ENCODE measurements around the gene ADAMTS2.

ADAMTS2 gene

DNA sequence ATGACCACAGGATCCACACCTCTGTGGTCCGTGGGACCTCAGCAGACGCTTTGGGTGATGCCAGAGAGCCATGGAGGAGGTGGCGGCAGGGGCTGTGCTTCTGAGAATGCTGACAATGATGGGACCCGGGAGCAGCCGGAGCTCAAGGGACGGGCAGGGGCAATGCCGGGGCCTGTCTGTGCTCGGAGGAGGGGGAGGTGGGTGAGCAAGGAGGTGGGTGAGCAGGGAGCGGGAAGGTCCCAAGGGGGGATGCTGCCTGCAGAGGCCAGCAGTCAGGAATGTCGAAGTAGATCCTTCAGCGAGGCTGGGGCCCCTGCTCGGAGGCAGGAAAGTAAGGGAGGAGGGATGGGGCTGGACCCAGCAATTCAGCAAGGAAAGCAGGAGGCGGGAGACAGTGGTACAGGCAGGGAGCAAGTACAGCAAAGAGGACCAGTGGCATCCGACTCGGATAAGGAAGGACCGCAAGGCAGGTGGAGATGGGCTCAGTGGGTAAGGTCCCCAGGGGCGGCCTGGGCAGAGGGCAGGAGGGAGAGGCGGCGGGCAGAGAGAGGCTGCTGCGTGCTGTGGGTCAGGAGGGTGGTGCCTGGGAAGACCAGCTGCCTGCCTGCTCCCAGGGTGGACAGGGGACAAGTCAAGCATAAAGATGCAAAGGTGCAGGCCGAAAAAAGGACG is 49.0 kb downstream of the ADAMTS2 start:
- no peak for DNase-seq (ENCODE audit: extremely low read depth, low read depth)
- TF ChIP-seq, protein P1, sequence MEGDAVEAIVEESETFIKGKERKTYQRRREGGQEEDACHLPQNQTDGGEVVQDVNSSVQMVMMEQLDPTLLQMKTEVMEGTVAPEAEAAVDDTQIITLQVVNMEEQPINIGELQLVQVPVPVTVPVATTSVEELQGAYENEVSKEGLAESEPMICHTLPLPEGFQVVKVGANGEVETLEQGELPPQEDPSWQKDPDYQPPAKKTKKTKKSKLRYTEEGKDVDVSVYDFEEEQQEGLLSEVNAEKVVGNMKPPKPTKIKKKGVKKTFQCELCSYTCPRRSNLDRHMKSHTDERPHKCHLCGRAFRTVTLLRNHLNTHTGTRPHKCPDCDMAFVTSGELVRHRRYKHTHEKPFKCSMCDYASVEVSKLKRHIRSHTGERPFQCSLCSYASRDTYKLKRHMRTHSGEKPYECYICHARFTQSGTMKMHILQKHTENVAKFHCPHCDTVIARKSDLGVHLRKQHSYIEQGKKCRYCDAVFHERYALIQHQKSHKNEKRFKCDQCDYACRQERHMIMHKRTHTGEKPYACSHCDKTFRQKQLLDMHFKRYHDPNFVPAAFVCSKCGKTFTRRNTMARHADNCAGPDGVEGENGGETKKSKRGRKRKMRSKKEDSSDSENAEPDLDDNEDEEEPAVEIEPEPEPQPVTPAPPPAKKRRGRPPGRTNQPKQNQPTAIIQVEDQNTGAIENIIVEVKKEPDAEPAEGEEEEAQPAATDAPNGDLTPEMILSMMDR (IDR thresholded peaks at IDR 0.05; ENCODE audit: low read depth, low read length), result no peak

DNA sequence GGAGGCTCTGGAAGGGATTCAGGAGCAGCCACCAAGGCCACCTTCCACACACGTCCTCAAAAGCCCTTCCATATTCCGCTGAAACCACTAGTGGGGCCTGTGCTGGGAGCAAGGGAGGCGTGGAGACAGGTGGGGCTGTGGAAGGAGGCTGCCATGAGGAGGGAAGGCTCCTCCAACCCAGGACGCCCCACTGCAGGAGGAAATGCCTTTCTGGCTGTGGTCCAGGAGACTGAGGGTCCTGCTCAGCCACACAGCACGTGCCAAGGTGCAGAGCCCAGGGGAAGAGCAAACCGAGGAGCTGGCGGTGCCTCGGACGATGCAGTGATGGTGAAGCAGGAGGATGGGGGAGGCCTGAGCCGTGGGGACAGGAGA is 49.5 kb downstream of the ADAMTS2 start:
- TF ChIP-seq, protein P1 (IDR thresholded peaks at IDR 0.05; ENCODE audit: low read depth, low read length), result no peak
- DNase-seq (ENCODE audit: extremely low read depth, low read depth), result no peak

DNA sequence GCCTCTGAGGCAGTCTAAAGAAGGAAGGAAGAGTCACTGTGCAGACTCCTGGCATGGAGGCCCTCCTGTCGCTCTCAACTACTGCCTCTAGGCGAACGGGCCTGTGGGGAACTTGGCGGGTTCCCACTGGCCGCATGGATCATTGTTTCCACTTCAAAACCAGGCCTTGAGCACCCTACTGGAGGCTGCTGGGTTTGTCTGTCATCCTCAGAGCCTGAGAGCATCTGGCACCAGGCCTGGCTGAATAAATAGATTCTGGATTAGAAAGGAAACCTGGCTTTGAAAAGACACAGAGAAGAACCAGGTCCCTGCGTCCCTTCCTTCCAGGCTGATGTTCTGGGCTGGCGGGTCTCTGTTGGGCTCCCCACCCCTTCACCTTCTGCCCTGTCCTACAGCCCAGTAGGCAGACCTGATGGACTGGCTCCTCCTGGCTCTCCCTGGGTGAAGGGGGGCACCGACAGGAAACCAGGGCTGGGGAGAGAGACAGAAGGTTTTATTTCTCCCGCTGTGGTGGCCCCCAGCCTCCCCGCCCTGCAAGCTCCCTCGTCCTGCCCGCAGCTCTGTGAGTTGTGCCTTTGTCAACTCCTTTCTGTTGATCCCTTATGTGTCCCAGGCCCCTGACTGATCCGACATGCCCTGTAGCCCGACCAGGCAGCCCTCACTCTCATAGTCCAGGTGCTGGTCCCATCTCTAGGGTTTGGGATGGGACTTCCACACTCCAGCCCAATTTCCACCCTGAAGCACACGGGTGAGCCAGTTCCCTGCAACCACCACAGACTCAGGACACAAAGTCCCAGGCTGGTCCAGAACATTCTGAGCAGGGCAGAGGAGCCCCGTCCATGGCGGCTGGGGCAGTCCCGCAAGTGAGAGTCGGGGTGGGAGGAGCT is 50.1 kb downstream of the ADAMTS2 start:
- DNase-seq (ENCODE audit: extremely low read depth, low read depth), result no peak
- TF ChIP-seq, protein P1 (IDR thresholded peaks at IDR 0.05; ENCODE audit: low read depth, low read length), result no peak; the same call in none of the 2 replicates

DNA sequence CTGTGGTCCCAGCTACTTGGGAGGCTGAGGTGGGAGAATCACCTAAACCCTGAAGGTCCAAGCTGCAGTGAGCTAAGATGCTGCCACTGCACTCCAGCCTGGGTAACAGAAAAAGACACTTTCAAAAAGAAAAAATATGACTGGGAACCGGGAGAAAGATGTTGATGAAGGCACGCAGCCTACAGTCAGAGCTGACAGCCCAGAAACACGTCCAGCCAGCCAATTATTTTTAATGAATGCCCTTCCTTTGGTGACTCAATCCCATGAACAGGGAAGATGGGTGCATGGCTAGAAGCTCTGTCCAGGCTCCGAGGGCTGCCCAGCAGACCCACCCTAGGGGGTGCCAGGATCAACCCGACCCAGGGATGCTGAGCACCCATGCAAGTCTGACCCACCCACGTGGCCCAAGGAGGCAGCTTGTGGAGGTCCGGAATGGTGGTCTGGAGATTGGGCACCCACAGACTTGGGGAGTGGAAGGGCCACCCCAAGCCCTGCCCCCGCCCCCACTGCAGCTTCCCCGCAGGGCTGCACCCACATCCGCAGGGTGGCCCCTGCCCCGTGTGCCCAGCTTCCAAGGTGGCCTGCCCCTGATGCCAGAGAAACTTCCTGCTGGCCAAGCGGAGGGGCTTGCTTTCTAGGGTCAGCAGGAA is 51.0 kb downstream of the ADAMTS2 start:
- DNase-seq (ENCODE audit: extremely low read depth, low read depth), result no peak
- TF ChIP-seq, protein P1 (IDR thresholded peaks at IDR 0.05; ENCODE audit: low read depth, low read length), result no peak

DNA sequence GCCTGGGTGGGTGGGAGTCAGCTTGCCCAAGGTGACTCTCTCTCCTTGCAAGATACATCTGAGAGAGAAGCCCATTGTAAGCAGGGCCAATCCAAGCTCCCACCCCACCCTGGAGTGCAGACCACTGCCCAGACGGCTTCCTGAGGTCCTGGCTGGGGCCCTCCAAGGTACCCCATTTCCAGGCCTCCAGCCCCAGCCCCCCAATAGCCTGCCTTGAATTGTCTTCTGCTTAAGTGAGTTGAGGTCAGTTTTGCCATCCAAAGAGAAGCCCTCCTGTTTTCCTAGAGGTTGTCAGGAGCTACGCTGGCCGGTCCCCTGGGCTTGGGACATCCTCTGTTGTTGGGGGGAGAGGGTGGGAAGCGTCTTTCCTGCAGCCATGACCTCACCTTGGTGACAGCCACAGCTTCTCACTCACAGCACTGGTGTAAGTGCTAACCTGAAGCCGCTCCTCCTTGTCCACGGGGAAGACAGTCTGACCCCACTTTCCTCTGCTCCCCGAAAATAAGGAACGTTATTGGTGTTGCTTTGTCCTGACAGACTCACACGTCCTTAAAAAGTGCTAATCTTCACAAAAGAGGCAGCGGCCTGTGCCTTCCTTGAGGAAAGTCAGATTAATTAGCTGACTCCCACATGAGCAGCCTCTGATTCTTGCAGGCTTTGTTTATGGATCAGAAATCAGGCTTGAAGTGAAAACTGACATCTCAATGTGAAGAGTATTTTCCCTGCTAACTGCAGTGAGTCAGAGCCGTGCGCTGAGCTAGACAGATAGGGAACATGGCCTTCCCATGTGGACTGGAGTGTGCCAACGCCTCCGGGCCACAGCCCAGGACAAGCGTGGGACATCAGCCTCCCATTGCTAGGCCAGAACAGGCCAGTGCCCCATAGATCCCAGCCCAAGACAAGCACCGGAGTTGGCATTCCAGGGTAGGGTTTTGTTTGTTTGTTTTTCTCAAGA is 52.3 kb downstream of the ADAMTS2 start:
- TF ChIP-seq, protein P1 (IDR thresholded peaks at IDR 0.05; ENCODE audit: low read depth, low read length), result no peak
- DNase-seq (ENCODE audit: extremely low read depth, low read depth), result no peak

DNA sequence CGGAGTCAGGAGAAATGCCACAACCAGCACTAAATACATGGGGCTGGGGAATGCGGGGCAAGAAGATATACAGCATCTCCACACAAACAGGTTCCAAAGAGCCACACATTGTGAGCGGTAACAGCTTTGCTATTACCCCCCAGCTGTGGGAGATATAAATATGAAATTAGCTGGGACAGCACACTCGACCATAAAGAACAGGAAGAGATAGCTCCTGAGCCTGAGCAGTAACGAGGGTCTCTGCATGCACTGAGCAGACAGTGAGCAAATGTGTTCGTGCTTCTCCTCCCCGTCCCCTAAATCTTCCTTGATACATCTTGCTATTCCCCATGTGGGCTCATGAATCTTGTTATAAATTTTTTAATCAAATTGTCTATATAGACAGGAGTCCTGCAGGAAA is 53.1 kb downstream of the ADAMTS2 start:
- DNase-seq (ENCODE audit: extremely low read depth, low read depth), result no peak

More for the DNA sequence above, 53.1 kb downstream of the ADAMTS2 start:
- TF ChIP-seq, protein P1 (IDR thresholded peaks at IDR 0.05; ENCODE audit: low read depth, low read length), result no peak
